Heart left ventricle (tissue), 13 donors: ENCODE results near the gene COBL.

Source experiments
- CTCF ChIP-seq, 12 donors: fragments of 200-600 bp; sonication (generic) in 4 of 12; IDR thresholded peaks; one replicate each; pipeline versions ENCODE4 v1.5.0 to v1.8.0; 2018 to 2022; ENCODE audit warnings: antibody characterized with exemption in 12 of 12, mild to moderate bottlenecking in 5 of 12
- POLR2A ChIP-seq, 2 donors: fragments of 450-650 bp; IDR thresholded peaks; one replicate each; pipeline ENCODE4 v1.6.1; 2017; ENCODE audit warnings: antibody characterized with exemption in 2 of 2, mild to moderate bottlenecking in 2 of 2, moderate library complexity in 2 of 2
- donor health status: ischemic (EF 13 %, LVEDD 7.1; RV severe dilation, severe dysfunction).
- donor health status: DM: no; HTN: yes; CAD: no.
- donor health status: DM: no; HTN: no; CAD: no.
- donor health status: ischemic (EF 25% LVEDD 6.9; RV normal size, moderate dysfunction).
- donor health status: ischemic (EF 25% LVEDD 5.7; RV mildly dilated, moderate dysfunction).
- donor health status: ischemic (EF 35%, LVEDD 5.7; RV mildly dilated, moderate dysfunction).
- donor health status: nonischemic (EF 11% LVEDD 7.7; RV severe dilation, severe dysfunction).
- donor health status: DM: yes; HTN: yes; CAD: no.
- donor health status: PGD.
- donor health status: ischemic (EF 29% LVEDD 5.4; RV normal size, mild dysfunction).
- donor health status: nonischemic (EF 23%, LVEDD 6.1; RV moderate dilation, normal function).

GRCh38 chr7:51189777-51190176, 126.8 kb downstream of the COBL start:
- TF ChIP-seq CTCF (IDR thresholded peaks at IDR 0.05) (no peak), POLR2A (IDR thresholded peaks at IDR 0.05) (no peak)
